GM18505 (cell line): ENCODE measurements around the gene SKA3.

ENCODE experiments used
- ATAC-seq: cut with Tn5 transposase; IDR thresholded peaks from one replicate; pipeline ENCODE4 v1.9.1; 2021; ENCODE audit not compliant: unreplicated experiment
- POLR2A ChIP-seq: IDR thresholded peaks from 4 replicates; pipeline ENCODE4 v1.6.1; 2011; ENCODE audit warnings: borderline replicate concordance; ENCODE audit not compliant: insufficient read depth, insufficient read length; ENCODE audit errors: extremely low read depth

SKA3 gene

GRCh38 chr13:21111546-21111945 is 64.8 kb downstream of the SKA3 start:
- no peak for TF ChIP-seq POLR2A
- ATAC-seq = no peak

GRCh38 chr13:21109168-21109567 is 67.2 kb downstream of the SKA3 start:
- no peak for TF ChIP-seq POLR2A
- no peak for ATAC-seq

GRCh38 chr13:21106089-21106488 is 70.3 kb downstream of the SKA3 start:
- TF ChIP-seq POLR2A = no peak
- ATAC-seq = no peak

GRCh38 chr13:21104199-21105019 is 71.9 kb downstream of the SKA3 start:
- ATAC-seq = no peak
- TF ChIP-seq POLR2A = no peak
